ENCODE results near the gene ATP5PB.

The ATP5PB gene

GRCh38 chr1:111419037-111419436 lies 30.2 kb upstream of the ATP5PB start:
- Histone ChIP-seq H3K9me3 (ENCODE audit: control insufficient read depth, low read length) (no peaks in the 10 kb centered on the region), H3K36me3 (ENCODE audit: control insufficient read depth, insufficient read depth, low read length) (peaks cover 9% of the 10 kb centered on the region), H3K4me3 (ENCODE audit: insufficient read depth, low read depth, low read length, poor library complexity, severe bottlenecking) (no peak overlapping the region)

DNA sequence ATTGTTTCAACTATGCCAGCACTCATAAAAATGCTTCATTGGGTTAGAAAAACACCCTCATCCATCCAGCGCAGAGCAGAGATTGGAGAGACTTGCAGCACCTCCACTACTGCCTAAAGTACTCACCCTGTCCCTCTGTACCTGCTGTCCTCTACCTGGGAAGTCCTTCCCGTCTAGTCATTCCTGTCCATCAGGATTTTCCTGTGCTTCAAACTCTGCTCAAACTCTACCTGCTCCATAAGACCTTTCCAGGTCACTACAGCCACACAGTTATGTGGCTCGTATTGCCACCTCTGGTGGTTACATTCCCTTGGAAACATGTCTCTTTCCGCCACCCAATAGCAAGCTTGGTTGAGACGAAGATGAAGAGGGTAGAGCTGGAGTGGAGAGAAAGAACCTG lies 28.9 kb upstream of the ATP5PB start:
- Histone ChIP-seq H3K36me3 (ENCODE audit: control insufficient read depth, insufficient read depth, low read length) (peaks cover 6% of the 10 kb centered on the region), H3K27me3 (replicated peaks; ENCODE audit: control insufficient read depth, insufficient read depth, low read length, poor library complexity, severe bottlenecking) (no peaks in the 10 kb centered on the region), H3K9me3 (ENCODE audit: control insufficient read depth, low read length) (no peaks in the 10 kb centered on the region), H3K4me1 (ENCODE audit: control insufficient read depth, insufficient read depth, low read length, poor library complexity, severe bottlenecking) (no peaks in the 10 kb centered on the region), H3K27ac (ENCODE audit: insufficient read depth, low read length, poor library complexity, severe bottlenecking) (no peak overlapping the region), H3K4me3 (ENCODE audit: insufficient read depth, low read depth, low read length, poor library complexity, severe bottlenecking) (no peak overlapping the region)
- no peak for DNase-seq

More at GRCh38 chr1:111419037-111419436, 30.2 kb upstream of the ATP5PB start:
- Histone ChIP-seq H3K4me1 (ENCODE audit: control insufficient read depth, insufficient read depth, low read length, poor library complexity, severe bottlenecking) (no peaks in the 10 kb centered on the region), H3K27me3 (replicated peaks; ENCODE audit: control insufficient read depth, insufficient read depth, low read length, poor library complexity, severe bottlenecking) (no peaks in the 10 kb centered on the region), H3K27ac (ENCODE audit: insufficient read depth, low read length, poor library complexity, severe bottlenecking) (no peak overlapping the region)
- DNase-seq: no peak

DNA sequence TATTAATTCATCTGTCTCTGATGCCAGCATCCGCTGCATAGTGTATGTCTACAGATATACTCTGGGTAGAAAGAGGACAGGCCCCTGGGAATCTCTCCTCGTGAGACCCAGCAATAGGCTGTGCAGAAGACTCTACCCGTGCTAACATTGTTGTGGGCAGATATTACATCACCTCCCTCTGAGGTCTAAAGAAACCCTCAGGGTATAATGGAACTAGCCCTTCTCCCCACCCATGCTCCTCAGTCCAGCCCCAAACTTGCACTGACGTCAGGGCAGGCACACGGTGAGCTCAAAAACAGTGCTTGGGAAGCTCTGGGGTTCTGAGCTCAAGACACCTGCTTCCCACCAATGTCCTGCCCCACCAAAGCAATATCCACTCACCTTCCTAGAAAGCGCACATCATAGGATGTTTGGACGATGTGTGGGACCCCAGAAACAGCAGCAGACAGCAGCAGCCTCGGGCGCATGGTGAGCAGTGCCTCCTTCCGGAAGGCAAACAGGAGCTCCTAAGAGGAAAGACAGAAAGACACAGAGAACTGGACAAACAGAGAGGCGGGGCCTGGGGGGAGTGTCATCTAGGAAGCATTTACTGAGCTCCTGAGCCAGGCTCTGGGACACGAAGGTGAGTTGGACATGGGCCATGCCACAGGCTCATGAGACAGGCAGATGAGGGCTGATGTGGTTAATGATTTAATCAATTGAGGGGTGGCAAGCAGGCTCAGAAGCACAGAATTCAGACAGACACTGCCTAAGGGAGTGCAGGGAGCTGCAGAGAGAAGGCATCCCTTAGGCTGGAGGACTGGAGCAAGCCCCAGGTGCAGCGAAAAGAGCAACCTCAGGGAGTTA lies 26.5 kb upstream of the ATP5PB start:
- Histone ChIP-seq H3K4me3 (ENCODE audit: insufficient read depth, low read depth, low read length, poor library complexity, severe bottlenecking) (no peak overlapping the region), H3K4me1 (ENCODE audit: control insufficient read depth, insufficient read depth, low read length, poor library complexity, severe bottlenecking) (no peaks in the 10 kb centered on the region), H3K27ac (ENCODE audit: insufficient read depth, low read length, poor library complexity, severe bottlenecking) (no peak overlapping the region), H3K27me3 (replicated peaks; ENCODE audit: control insufficient read depth, insufficient read depth, low read length, poor library complexity, severe bottlenecking) (no peaks in the 10 kb centered on the region), H3K36me3 (ENCODE audit: control insufficient read depth, insufficient read depth, low read length) (peaks cover 6% of the 10 kb centered on the region), H3K9me3 (ENCODE audit: control insufficient read depth, low read length) (no peaks in the 10 kb centered on the region)
- DNase-seq: no peak

GRCh38 chr1:111424281-111424680 lies 25.0 kb upstream of the ATP5PB start:
- no peak for DNase-seq
- Histone ChIP-seq H3K27me3 (replicated peaks; ENCODE audit: control insufficient read depth, insufficient read depth, low read length, poor library complexity, severe bottlenecking) (no peaks in the 10 kb centered on the region), H3K27ac (ENCODE audit: insufficient read depth, low read length, poor library complexity, severe bottlenecking) (no peak overlapping the region), H3K9me3 (ENCODE audit: control insufficient read depth, low read length) (no peaks in the 10 kb centered on the region), H3K4me3 (ENCODE audit: insufficient read depth, low read depth, low read length, poor library complexity, severe bottlenecking) (no peak overlapping the region), H3K4me1 (ENCODE audit: control insufficient read depth, insufficient read depth, low read length, poor library complexity, severe bottlenecking) (no peaks in the 10 kb centered on the region), H3K36me3 (ENCODE audit: control insufficient read depth, insufficient read depth, low read length) (peaks cover 6% of the 10 kb centered on the region)

- Histone ChIP-seq H3K4me3 (ENCODE audit: insufficient read depth, low read depth, low read length, poor library complexity, severe bottlenecking) (no peak overlapping the region), H3K36me3 (ENCODE audit: control insufficient read depth, insufficient read depth, low read length) (peaks cover 28% of the 10 kb centered on the region), H3K27ac (ENCODE audit: insufficient read depth, low read length, poor library complexity, severe bottlenecking) (no peak overlapping the region), H3K4me1 (ENCODE audit: control insufficient read depth, insufficient read depth, low read length, poor library complexity, severe bottlenecking) (no peaks in the 10 kb centered on the region), H3K9me3 (ENCODE audit: control insufficient read depth, low read length) (no peaks in the 10 kb centered on the region), H3K27me3 (replicated peaks; ENCODE audit: control insufficient read depth, insufficient read depth, low read length, poor library complexity, severe bottlenecking) (no peaks in the 10 kb centered on the region)
- DNase-seq: no peak
Observed at GRCh38 chr1:111436726-111437125, 12.5 kb upstream of the ATP5PB start.

DNA sequence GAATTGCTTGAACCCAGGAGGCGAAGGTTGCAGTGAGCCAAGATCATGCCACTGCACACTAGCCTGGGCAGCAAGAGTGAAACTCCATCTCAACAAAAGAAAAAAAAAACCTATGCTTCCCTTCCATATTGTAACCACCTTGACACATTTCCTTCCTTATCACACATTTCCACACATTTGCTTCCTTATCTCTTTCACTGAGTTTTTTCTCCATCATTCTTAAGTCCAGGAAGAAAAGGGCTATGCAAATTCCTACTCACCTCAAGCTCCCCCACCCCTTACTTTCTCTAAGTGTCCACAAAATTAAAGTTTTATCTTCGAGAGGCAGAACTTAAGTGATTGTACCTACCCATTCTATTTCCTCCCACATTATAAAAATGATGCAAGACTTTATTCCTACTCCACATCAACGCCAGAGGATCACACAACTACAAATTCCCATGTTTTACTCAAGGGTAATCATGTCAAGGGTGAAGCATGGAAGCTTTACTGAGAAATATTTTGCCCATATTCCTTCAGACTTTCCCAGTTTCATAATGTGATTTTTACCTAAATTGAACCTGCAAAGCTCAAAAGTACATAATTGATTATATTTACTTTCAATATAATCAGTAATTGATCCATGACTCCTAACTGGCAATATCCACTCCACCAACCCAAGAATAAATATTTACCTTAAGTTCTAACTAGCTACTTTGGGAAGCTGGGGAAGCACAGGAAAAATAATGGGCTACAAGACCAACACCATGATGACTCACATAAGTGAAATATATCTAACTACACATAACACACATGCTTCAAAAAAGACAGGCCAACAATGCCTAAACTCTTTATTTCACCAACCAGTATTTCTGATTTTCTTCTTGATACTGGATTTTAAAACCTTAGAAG lies 9.6 kb upstream of the ATP5PB start:
- H3K9me3 ChIP-seq (ENCODE audit: control insufficient read depth, low read length): no peaks in the 10 kb centered on the region
- peaks cover 58% of the 10 kb centered on the region for H3K36me3 ChIP-seq (ENCODE audit: control insufficient read depth, insufficient read depth, low read length)
- H3K4me3 ChIP-seq (ENCODE audit: insufficient read depth, low read depth, low read length, poor library complexity, severe bottlenecking): no peak overlapping the region
- no peak for DNase-seq
- no peaks in the 10 kb centered on the region for H3K27me3 ChIP-seq (replicated peaks; ENCODE audit: control insufficient read depth, insufficient read depth, low read length, poor library complexity, severe bottlenecking)
- H3K27ac ChIP-seq (ENCODE audit: insufficient read depth, low read length, poor library complexity, severe bottlenecking): no peak overlapping the region
- no peaks in the 10 kb centered on the region for H3K4me1 ChIP-seq (ENCODE audit: control insufficient read depth, insufficient read depth, low read length, poor library complexity, severe bottlenecking)

GRCh38 chr1:111441573-111442192 lies 7.6 kb upstream of the ATP5PB start:
- peaks cover 3% of the 10 kb centered on the region for H3K4me1 ChIP-seq (ENCODE audit: control insufficient read depth, insufficient read depth, low read length, poor library complexity, severe bottlenecking)
- H3K9me3 ChIP-seq (ENCODE audit: control insufficient read depth, low read length): no peaks in the 10 kb centered on the region
- no peaks in the 10 kb centered on the region for H3K27me3 ChIP-seq (replicated peaks; ENCODE audit: control insufficient read depth, insufficient read depth, low read length, poor library complexity, severe bottlenecking)
- H3K4me3 ChIP-seq (ENCODE audit: insufficient read depth, low read depth, low read length, poor library complexity, severe bottlenecking): no peak overlapping the region
- H3K36me3 ChIP-seq (ENCODE audit: control insufficient read depth, insufficient read depth, low read length): peaks cover 58% of the 10 kb centered on the region
- H3K27ac ChIP-seq (ENCODE audit: insufficient read depth, low read length, poor library complexity, severe bottlenecking): no peak overlapping the region
- DNase-seq: peak; percentile 21 to 37 (median 22)

- Histone ChIP-seq H3K27ac (ENCODE audit: insufficient read depth, low read length, poor library complexity, severe bottlenecking) (no peak overlapping the region), H3K36me3 (ENCODE audit: control insufficient read depth, insufficient read depth, low read length) (peaks cover 58% of the 10 kb centered on the region), H3K9me3 (ENCODE audit: control insufficient read depth, low read length) (no peaks in the 10 kb centered on the region), H3K4me1 (ENCODE audit: control insufficient read depth, insufficient read depth, low read length, poor library complexity, severe bottlenecking) (peaks cover 7% of the 10 kb centered on the region), H3K4me3 (ENCODE audit: insufficient read depth, low read depth, low read length, poor library complexity, severe bottlenecking) (no peak overlapping the region), H3K27me3 (replicated peaks; ENCODE audit: control insufficient read depth, insufficient read depth, low read length, poor library complexity, severe bottlenecking) (no peaks in the 10 kb centered on the region)
- no peak for DNase-seq
Observed at GRCh38 chr1:111442457-111442856, 6.8 kb upstream of the ATP5PB start.

DNA sequence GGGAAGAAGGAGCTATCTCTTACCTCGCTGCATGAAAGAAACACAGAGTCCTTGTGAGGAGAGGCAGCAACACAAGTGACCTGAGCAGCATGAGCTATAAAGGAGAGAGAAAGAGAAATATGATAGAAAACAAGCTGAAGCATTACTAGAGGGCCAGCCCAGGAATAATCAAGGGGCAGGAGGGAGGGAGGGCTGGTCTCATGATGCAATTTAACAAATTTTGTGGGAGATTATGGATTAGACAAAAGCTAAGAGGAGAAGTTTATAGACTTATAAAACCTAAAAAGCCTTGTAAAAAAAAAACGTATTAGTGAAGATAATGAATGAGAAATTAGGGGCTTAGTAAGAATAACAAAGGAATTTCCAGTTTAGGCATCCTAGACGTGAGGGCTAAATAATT lies 5.2 kb upstream of the ATP5PB start:
- no peak for DNase-seq
- Histone ChIP-seq H3K9me3 (ENCODE audit: control insufficient read depth, low read length) (no peaks in the 10 kb centered on the region), H3K27ac (ENCODE audit: insufficient read depth, low read length, poor library complexity, severe bottlenecking) (no peak overlapping the region), H3K36me3 (ENCODE audit: control insufficient read depth, insufficient read depth, low read length) (peaks cover 47% of the 10 kb centered on the region), H3K4me1 (ENCODE audit: control insufficient read depth, insufficient read depth, low read length, poor library complexity, severe bottlenecking) (peaks cover 16% of the 10 kb centered on the region), H3K4me3 (ENCODE audit: insufficient read depth, low read depth, low read length, poor library complexity, severe bottlenecking) (no peak overlapping the region), H3K27me3 (replicated peaks; ENCODE audit: control insufficient read depth, insufficient read depth, low read length, poor library complexity, severe bottlenecking) (no peaks in the 10 kb centered on the region)

Data from effector memory CD4-positive, alpha-beta T cell (primary cell).